WTC11 (cell line): ENCODE results near the gene ABLIM2. TPM values are rescaled to one million over a fixed set of nuclear protein-coding genes. Genes with fewer than 3 reads are reported as not detected.

ENCODE experiments used
- ATAC-seq: fragments of 200-7000 bp; cut with Tn5 transposase; 2 replicates; pipeline ENCODE4 v1.10.0; 2021; ENCODE audit warnings: mild to moderate bottlenecking, moderate library complexity
- CTCF ChIA-PET: fragments of 300-600 bp; sonication (Branson Sonifier 250); formaldehyde crosslinking; loops from one replicate; lab custom pipeline; 2021; ENCODE audit warnings: antibody characterized with exemption; lab: Charles Lee
- POLR2A ChIA-PET: fragments of 350-600 bp; sonication (Branson Sonifier 250); formaldehyde crosslinking; loops from one replicate; lab custom pipeline; 2021; ENCODE audit warnings: antibody characterized with exemption; lab: Charles Lee
- DNase-seq: peaks from one replicate; pipeline ENCODE4 v3.0.0; 2021; ENCODE audit warnings: low spot score
- H3K27ac Mint-ChIP-seq: 2 replicates; pipeline ENCODE4 v1.8.0; 2021; ENCODE audit warnings: mixed read lengths
- H3K27me3 Mint-ChIP-seq: 2 replicates; pipeline ENCODE4 v1.8.0; 2021; ENCODE audit warnings: low read depth, mild to moderate bottlenecking, moderate library complexity, mixed read lengths
- H3K36me3 Mint-ChIP-seq: 2 replicates; pipeline ENCODE4 v1.8.0; 2021; ENCODE audit warnings: mixed read lengths
- H3K4me1 Mint-ChIP-seq: 2 replicates; pipeline ENCODE4 v1.8.0; 2022; ENCODE audit warnings: mixed read lengths
- H3K4me3 Mint-ChIP-seq: 2 replicates; pipeline ENCODE4 v1.8.0; 2021; ENCODE audit warnings: mild to moderate bottlenecking, moderate library complexity, mixed read lengths
- H3K9me3 Mint-ChIP-seq: 2 replicates; pipeline ENCODE4 v1.8.0; 2021; ENCODE audit warnings: mixed read lengths
- ESRRA ChIP-seq: sonication (generic); formaldehyde crosslinking; IDR thresholded peaks from 2 replicates; pipeline ENCODE4 v1.8.1; 2022; ENCODE audit warnings: mild to moderate bottlenecking, missing genetic modification reagents, borderline replicate concordance
- GTF2I ChIP-seq: fragments of 250-450 bp; sonication (Bioruptor Pico); conservative IDR thresholded peaks from 2 replicates; pipeline ENCODE4 v1.4.0; 2021; ENCODE audit warnings: mild to moderate bottlenecking
- IRF2 ChIP-seq: sonication (generic); formaldehyde crosslinking; IDR thresholded peaks from 2 replicates; pipeline ENCODE4 v1.8.0; 2022; ENCODE audit warnings: low read depth, missing genetic modification reagents, borderline replicate concordance
- JAZF1 ChIP-seq: fragments of 250-450 bp; sonication (Bioruptor Pico); IDR thresholded peaks from 2 replicates; pipeline ENCODE4 v1.9.0; 2021; ENCODE audit warnings: moderate library complexity, mild to moderate bottlenecking, inconsistent platforms
- JUN ChIP-seq: sonication (generic); formaldehyde crosslinking; IDR thresholded peaks from 2 replicates; pipeline ENCODE4 v1.8.0; 2023; ENCODE audit warnings: mild to moderate bottlenecking, missing genetic modification reagents
- NFATC4 ChIP-seq: fragments of 250-450 bp; sonication (Bioruptor Pico); IDR thresholded peaks from 2 replicates; pipeline ENCODE4 v1.9.0; 2021; ENCODE audit warnings: mild to moderate bottlenecking
- RELA ChIP-seq: sonication (generic); formaldehyde crosslinking; IDR thresholded peaks from 2 replicates; pipeline ENCODE4 v1.8.1; 2022; ENCODE audit warnings: missing genetic modification reagents, mild to moderate bottlenecking, borderline replicate concordance
- TCF7 ChIP-seq: sonication (generic); formaldehyde crosslinking; IDR thresholded peaks from 2 replicates; pipeline ENCODE4 v1.8.0; 2022; ENCODE audit warnings: mild to moderate bottlenecking, low read depth, missing genetic modification reagents, moderate library complexity
- ZNF396 ChIP-seq: fragments of 250-450 bp; sonication (Bioruptor Pico); IDR thresholded peaks from 2 replicates; pipeline ENCODE4 v1.8.0; 2021; ENCODE audit warnings: mild to moderate bottlenecking, moderate library complexity, borderline replicate concordance
- total RNA-seq: library from RNA; stranded (reverse); gene quantifications from 3 replicates; pipeline ENCODE4 v1.2.3, GENCODE V29; 2021
- TF ChIP-seq, protein P1 (sequence below): sonication (generic); formaldehyde crosslinking; conservative IDR thresholded peaks from 2 replicates; pipeline ENCODE4 v1.8.1; 2023; ENCODE audit warnings: mild to moderate bottlenecking, low read depth, missing genetic modification reagents, moderate library complexity
- TF ChIP-seq, protein P2 (sequence below): sonication (generic); formaldehyde crosslinking; IDR thresholded peaks from 2 replicates; pipeline ENCODE4 v1.8.1; 2022; ENCODE audit warnings: low read depth, mild to moderate bottlenecking, moderate library complexity, missing genetic modification reagents, borderline replicate concordance
- TF ChIP-seq, protein P3 (sequence below): sonication (generic); formaldehyde crosslinking; IDR thresholded peaks from 2 replicates; pipeline ENCODE4 v1.8.1; 2023; ENCODE audit warnings: mild to moderate bottlenecking, missing genetic modification reagents
- TF ChIP-seq, protein P4 (sequence below): fragments of 250-450 bp; sonication (Bioruptor Pico); IDR thresholded peaks from 2 replicates; pipeline ENCODE4 v1.9.0; 2021; ENCODE audit warnings: mild to moderate bottlenecking
- TF ChIP-seq, protein P5 (sequence below): fragments of 250-450 bp; sonication (Bioruptor Pico); IDR thresholded peaks from 2 replicates; pipeline ENCODE4 v1.9.0; 2021; ENCODE audit warnings: mild to moderate bottlenecking, borderline replicate concordance
- TF ChIP-seq, protein P6 (sequence below): fragments of 250-450 bp; sonication (Bioruptor Pico); IDR thresholded peaks from 2 replicates; pipeline ENCODE4 v1.8.0; 2021; ENCODE audit warnings: mild to moderate bottlenecking

ABLIM2 gene
- total RNA-seq, 1 experiment from 2014 or later, result 2.6 TPM

DNA sequence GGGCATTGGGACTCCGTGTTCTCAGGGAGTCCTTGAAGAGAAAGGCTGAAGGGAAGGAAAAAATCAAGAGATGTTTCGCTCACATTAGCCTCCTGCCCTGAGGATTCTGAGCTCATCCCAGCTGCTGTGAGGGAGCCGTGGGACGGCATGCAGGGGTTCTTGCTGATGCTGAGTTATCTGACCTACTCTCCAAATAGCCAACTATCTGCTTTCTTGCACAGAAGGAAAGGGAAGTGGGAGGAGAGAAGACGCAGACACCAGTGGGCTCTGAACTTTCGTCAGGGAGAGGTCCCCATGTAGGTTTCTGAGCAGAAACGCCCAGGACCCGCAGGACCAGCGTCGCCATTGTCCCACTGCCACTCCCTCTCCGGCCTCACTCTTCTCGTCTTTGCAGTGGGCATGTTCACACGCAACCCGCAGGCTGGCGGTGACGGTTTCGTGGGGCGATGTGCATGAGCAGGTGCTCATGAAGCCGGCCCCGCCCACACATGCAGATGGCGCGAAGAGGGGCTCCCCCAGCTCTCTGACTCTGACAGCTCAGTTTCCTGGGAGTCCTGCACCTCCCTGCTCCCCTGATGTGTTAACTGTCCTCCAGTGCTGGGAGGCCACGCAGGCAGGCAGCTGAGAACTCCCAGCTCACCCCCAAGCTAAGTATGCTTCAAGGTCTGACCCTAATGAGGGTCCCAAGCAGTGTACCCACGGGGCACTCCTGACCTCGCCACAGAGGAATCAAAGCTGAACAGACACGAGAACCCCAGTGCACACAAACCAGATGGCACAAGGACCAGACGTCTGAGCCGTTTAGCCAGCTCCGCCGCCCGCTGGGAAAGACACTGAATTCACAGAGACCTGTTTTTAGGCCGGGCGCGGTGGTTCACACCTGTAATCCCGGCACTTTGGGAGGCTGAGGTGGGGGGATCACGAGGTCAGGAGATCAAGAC lies 13.6 kb upstream of the ABLIM2 start:
- H3K4me3 Mint-ChIP-seq, result no peak overlapping the region
- ATAC-seq (no peak), DNase-seq (no peak)
- peaks cover 7% of the 10 kb centered on the region for H3K36me3 Mint-ChIP-seq
- H3K27ac Mint-ChIP-seq, result no peak overlapping the region
- peaks cover 4% of the 10 kb centered on the region; the same call in 1 of the 2 replicates for H3K27me3 Mint-ChIP-seq
- ChIA-PET POLR2A (no interaction called here), CTCF (interaction anchor here (1.3 kb wide), 1 partner anchor 87 kb away, joined by 5 read pairs; no protein-coding TSS in a partner anchor)
- no peaks in the 10 kb centered on the region for H3K4me1 Mint-ChIP-seq
- TF ChIP-seq, protein P1, sequence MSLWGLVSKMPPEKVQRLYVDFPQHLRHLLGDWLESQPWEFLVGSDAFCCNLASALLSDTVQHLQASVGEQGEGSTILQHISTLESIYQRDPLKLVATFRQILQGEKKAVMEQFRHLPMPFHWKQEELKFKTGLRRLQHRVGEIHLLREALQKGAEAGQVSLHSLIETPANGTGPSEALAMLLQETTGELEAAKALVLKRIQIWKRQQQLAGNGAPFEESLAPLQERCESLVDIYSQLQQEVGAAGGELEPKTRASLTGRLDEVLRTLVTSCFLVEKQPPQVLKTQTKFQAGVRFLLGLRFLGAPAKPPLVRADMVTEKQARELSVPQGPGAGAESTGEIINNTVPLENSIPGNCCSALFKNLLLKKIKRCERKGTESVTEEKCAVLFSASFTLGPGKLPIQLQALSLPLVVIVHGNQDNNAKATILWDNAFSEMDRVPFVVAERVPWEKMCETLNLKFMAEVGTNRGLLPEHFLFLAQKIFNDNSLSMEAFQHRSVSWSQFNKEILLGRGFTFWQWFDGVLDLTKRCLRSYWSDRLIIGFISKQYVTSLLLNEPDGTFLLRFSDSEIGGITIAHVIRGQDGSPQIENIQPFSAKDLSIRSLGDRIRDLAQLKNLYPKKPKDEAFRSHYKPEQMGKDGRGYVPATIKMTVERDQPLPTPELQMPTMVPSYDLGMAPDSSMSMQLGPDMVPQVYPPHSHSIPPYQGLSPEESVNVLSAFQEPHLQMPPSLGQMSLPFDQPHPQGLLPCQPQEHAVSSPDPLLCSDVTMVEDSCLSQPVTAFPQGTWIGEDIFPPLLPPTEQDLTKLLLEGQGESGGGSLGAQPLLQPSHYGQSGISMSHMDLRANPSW (CRISPR knock-in tag), result no peak
- no peak for TF ChIP-seq JUN
- TF ChIP-seq, protein P2, sequence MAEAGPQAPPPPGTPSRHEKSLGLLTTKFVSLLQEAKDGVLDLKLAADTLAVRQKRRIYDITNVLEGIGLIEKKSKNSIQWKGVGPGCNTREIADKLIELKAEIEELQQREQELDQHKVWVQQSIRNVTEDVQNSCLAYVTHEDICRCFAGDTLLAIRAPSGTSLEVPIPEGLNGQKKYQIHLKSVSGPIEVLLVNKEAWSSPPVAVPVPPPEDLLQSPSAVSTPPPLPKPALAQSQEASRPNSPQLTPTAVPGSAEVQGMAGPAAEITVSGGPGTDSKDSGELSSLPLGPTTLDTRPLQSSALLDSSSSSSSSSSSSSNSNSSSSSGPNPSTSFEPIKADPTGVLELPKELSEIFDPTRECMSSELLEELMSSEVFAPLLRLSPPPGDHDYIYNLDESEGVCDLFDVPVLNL (CRISPR knock-in tag), result no peak
- no peak for TF ChIP-seq IRF2 (CRISPR knock-in tag)
- TF ChIP-seq, protein P3, sequence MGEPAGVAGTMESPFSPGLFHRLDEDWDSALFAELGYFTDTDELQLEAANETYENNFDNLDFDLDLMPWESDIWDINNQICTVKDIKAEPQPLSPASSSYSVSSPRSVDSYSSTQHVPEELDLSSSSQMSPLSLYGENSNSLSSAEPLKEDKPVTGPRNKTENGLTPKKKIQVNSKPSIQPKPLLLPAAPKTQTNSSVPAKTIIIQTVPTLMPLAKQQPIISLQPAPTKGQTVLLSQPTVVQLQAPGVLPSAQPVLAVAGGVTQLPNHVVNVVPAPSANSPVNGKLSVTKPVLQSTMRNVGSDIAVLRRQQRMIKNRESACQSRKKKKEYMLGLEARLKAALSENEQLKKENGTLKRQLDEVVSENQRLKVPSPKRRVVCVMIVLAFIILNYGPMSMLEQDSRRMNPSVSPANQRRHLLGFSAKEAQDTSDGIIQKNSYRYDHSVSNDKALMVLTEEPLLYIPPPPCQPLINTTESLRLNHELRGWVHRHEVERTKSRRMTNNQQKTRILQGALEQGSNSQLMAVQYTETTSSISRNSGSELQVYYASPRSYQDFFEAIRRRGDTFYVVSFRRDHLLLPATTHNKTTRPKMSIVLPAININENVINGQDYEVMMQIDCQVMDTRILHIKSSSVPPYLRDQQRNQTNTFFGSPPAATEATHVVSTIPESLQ (CRISPR knock-in tag), result no peak
- TF ChIP-seq ZNF396, result no peak
- no peak for TF ChIP-seq ESRRA
- no peak for TF ChIP-seq GTF2I (CRISPR knock-in tag)
- no peak for TF ChIP-seq JAZF1 (CRISPR knock-in tag)
- no peak for TF ChIP-seq TCF7 (CRISPR knock-in tag)
- no peak for TF ChIP-seq RELA (CRISPR knock-in tag)
- TF ChIP-seq, protein P4, sequence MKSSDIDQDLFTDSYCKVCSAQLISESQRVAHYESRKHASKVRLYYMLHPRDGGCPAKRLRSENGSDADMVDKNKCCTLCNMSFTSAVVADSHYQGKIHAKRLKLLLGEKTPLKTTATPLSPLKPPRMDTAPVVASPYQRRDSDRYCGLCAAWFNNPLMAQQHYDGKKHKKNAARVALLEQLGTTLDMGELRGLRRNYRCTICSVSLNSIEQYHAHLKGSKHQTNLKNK (CRISPR knock-in tag), result no peak
- no peak for TF ChIP-seq NFATC4 (CRISPR knock-in tag)
- TF ChIP-seq, protein P5, sequence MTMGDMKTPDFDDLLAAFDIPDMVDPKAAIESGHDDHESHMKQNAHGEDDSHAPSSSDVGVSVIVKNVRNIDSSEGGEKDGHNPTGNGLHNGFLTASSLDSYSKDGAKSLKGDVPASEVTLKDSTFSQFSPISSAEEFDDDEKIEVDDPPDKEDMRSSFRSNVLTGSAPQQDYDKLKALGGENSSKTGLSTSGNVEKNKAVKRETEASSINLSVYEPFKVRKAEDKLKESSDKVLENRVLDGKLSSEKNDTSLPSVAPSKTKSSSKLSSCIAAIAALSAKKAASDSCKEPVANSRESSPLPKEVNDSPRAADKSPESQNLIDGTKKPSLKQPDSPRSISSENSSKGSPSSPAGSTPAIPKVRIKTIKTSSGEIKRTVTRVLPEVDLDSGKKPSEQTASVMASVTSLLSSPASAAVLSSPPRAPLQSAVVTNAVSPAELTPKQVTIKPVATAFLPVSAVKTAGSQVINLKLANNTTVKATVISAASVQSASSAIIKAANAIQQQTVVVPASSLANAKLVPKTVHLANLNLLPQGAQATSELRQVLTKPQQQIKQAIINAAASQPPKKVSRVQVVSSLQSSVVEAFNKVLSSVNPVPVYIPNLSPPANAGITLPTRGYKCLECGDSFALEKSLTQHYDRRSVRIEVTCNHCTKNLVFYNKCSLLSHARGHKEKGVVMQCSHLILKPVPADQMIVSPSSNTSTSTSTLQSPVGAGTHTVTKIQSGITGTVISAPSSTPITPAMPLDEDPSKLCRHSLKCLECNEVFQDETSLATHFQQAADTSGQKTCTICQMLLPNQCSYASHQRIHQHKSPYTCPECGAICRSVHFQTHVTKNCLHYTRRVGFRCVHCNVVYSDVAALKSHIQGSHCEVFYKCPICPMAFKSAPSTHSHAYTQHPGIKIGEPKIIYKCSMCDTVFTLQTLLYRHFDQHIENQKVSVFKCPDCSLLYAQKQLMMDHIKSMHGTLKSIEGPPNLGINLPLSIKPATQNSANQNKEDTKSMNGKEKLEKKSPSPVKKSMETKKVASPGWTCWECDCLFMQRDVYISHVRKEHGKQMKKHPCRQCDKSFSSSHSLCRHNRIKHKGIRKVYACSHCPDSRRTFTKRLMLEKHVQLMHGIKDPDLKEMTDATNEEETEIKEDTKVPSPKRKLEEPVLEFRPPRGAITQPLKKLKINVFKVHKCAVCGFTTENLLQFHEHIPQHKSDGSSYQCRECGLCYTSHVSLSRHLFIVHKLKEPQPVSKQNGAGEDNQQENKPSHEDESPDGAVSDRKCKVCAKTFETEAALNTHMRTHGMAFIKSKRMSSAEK, result no peak
- TF ChIP-seq, protein P6, sequence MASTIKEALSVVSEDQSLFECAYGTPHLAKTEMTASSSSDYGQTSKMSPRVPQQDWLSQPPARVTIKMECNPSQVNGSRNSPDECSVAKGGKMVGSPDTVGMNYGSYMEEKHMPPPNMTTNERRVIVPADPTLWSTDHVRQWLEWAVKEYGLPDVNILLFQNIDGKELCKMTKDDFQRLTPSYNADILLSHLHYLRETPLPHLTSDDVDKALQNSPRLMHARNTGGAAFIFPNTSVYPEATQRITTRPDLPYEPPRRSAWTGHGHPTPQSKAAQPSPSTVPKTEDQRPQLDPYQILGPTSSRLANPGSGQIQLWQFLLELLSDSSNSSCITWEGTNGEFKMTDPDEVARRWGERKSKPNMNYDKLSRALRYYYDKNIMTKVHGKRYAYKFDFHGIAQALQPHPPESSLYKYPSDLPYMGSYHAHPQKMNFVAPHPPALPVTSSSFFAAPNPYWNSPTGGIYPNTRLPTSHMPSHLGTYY, result no peak
- peaks cover 21% of the 10 kb centered on the region for H3K9me3 Mint-ChIP-seq
